HepG2 (cell line): Measurements from ENCODE around the gene CCNB2. TPM values are rescaled to one million over a fixed set of nuclear protein-coding genes. Genes with fewer than 3 reads are reported as not detected.

Source experiments
- ATAC-seq: fragments of 200-7000 bp; cut with Tn5 transposase; 3 replicates; pipeline ENCODE4 v1.9.1; 2020; ENCODE audit warnings: mild to moderate bottlenecking, moderate library complexity
- BruUV-seq: library from RNA; stranded (reverse); fragments of 400-500 nt; replicated peaks from 2 replicates; lab custom pipeline; 2021; lab: Mats Ljungman, UMichigan
- CTCF ChIA-PET: fragments of 300-600 bp; formaldehyde crosslinking; extraction: SDS; loops from one replicate; lab custom pipeline; 2021; ENCODE audit warnings: low total read pairs, inconsistent platforms, low intra/inter-chr PET ratio; lab: Yijun Ruan, JAX
- POLR2A ChIA-PET: fragments of 350-600 bp; sonication (Branson Sonifier 250); formaldehyde crosslinking; loops from one replicate; lab custom pipeline; 2020; ENCODE audit warnings: antibody characterized with exemption, inconsistent platforms; lab: Yijun Ruan, JAX
- DNase-seq: peaks from one replicate; pipeline ENCODE4 v3.0.0-alpha.2; 2015; ENCODE audit warnings: low spot score
- FAIRE-seq: peaks from 3 replicates; lab custom pipeline; 2011; peaks lifted over from hg19 to GRCh38; lab: Jason Lieb, UNC
- H2AFZ ChIP-seq: one replicate; pipeline ENCODE4 v1.6.1; 2011; ENCODE audit warnings: low read length, inconsistent platforms
- H3K27ac ChIP-seq: fragments of 300-600 bp; 3 replicates; pipeline ENCODE4 v1.8.0; 2011; ENCODE audit warnings: mixed run types, mild to moderate bottlenecking, mixed read lengths, low read length, inconsistent platforms; ENCODE audit not compliant: insufficient read depth; ENCODE audit errors: extremely low read length
- H3K27me3 ChIP-seq, 2 experiments: fragments of 200-600 bp in 1 of 2; 2 replicates in 1 of 2; 3 replicates in 1 of 2; pipeline versions ENCODE4 v1.6.0 to v1.8.0; 2011; ENCODE audit warnings: low read length in 2 of 2, mild to moderate bottlenecking in 2 of 2, moderate library complexity in 2 of 2, inconsistent platforms in 1 of 2; ENCODE audit not compliant: insufficient read depth in 2 of 2, control insufficient read depth in 1 of 2
- H3K36me3 ChIP-seq, 2 experiments: fragments of 200-600 bp in 1 of 2; replicated peaks in 1 of 2; 2 replicates in 1 of 2; 3 replicates in 1 of 2; pipeline versions ENCODE4 v1.5.1 to v1.8.0; 2011; ENCODE audit warnings: low read length in 2 of 2, inconsistent platforms in 1 of 2; ENCODE audit not compliant: insufficient read depth in 2 of 2, control insufficient read depth in 1 of 2
- H3K4me1 ChIP-seq: 2 replicates; pipeline ENCODE4 v1.5.1; 2012; ENCODE audit warnings: low read length, inconsistent platforms; ENCODE audit not compliant: insufficient read depth
- H3K4me2 ChIP-seq: 2 replicates; pipeline ENCODE4 v1.6.0; 2011; ENCODE audit warnings: low read depth, low read length, inconsistent platforms
- H3K4me3 ChIP-seq, 3 experiments: fragments of 200-600 bp in 1 of 3; sonication (generic), shearing (Covaris generic) in 1 of 3; replicated peaks in 1 of 3; 2 replicates each; pipeline ENCODE4 v1.5.1; 2011 to 2016; ENCODE audit warnings: low read length in 3 of 3, inconsistent platforms in 2 of 3, low read depth in 2 of 3, mild to moderate bottlenecking in 2 of 3, control low read depth in 1 of 3, mixed read lengths in 1 of 3; ENCODE audit not compliant: insufficient read depth in 1 of 3
- H3K79me2 ChIP-seq: one replicate; pipeline ENCODE4 v1.6.1; 2011; ENCODE audit warnings: low read length, inconsistent platforms; ENCODE audit not compliant: insufficient read depth
- H3K9ac ChIP-seq: 2 replicates; pipeline ENCODE4 v1.6.0; 2011; ENCODE audit warnings: mild to moderate bottlenecking, low read depth, low read length, inconsistent platforms; ENCODE audit not compliant: insufficient read depth
- H3K9me3 ChIP-seq: 2 replicates; pipeline ENCODE4 v1.5.1; 2012; ENCODE audit warnings: mild to moderate bottlenecking, low read length
- H4K20me1 ChIP-seq: 2 replicates; pipeline ENCODE4 v1.6.0; 2011; ENCODE audit warnings: inconsistent platforms, mild to moderate bottlenecking, low read length, moderate library complexity; ENCODE audit not compliant: insufficient read depth
- EZH2 ChIP-seq: conservative IDR thresholded peaks from 2 replicates; pipeline ENCODE4 v1.6.1; 2012; ENCODE audit warnings: mild to moderate bottlenecking, low read depth, low read length, moderate library complexity
- KLF11 ChIP-seq: IDR thresholded peaks from 2 replicates; pipeline ENCODE4 v1.6.1; 2016; ENCODE audit warnings: missing compliant biosample characterization
- PITX1 ChIP-seq: sonication (generic); formaldehyde crosslinking; IDR thresholded peaks from 2 replicates; pipeline ENCODE4 v1.5.1; 2020; ENCODE audit warnings: mild to moderate bottlenecking, missing genetic modification reagents
- RFX3 ChIP-seq: IDR thresholded peaks from 2 replicates; pipeline ENCODE4 v1.6.1; 2016; ENCODE audit warnings: missing biosample characterization, missing genetic modification reagents
- SAP130 ChIP-seq: IDR thresholded peaks from 2 replicates; pipeline ENCODE4 v1.6.1; 2016; ENCODE audit warnings: low read depth
- SP4 ChIP-seq: sonication (generic); formaldehyde crosslinking; IDR thresholded peaks from 2 replicates; pipeline ENCODE4 v1.8.1; 2023; ENCODE audit warnings: mild to moderate bottlenecking, missing genetic modification reagents
- ZBTB38 ChIP-seq: sonication (generic); formaldehyde crosslinking; IDR thresholded peaks from 2 replicates; pipeline ENCODE4 v1.5.1; 2020; ENCODE audit warnings: mild to moderate bottlenecking, missing genetic modification reagents
- WGBS: methylation state at CpG from one replicate; pipeline ENCODE4 v1.1.6; 2017; ENCODE audit warnings: low lambda C conversion rate; 5-methylcytosine and 5-hydroxymethylcytosine counted together
- in situ Hi-C: cut with HindIII; loops from 2 replicates; pipeline ENCODE4 v1.10.0; 2017; ENCODE audit warnings: low pct_unique_long_range_greater_than_20kb; ENCODE audit not compliant: extremely low pct_ligation_motif_present
- intact Hi-C: fragments of 100-400 bp; cut with micrococcal nuclease; formaldehyde crosslinking; loops from one replicate; pipeline ENCODE4 v1.10.0; 2022; ENCODE audit not compliant: unreplicated experiment
- polyA plus RNA-seq, 8 experiments: library from polyadenylated mRNA; depleted of rRNA in 3 of 8; stranded (reverse) in 7 of 8; unstranded in 1 of 8; fragments of >200 nt; fragmentation: Illumina TruSeq in 4 of 8; extraction: Trizol in 4 of 8; gene quantifications; 2 replicates each; pipeline versions ENCODE4 v1.2.1 to v1.2.3, GENCODE V29; 2011 to 2016; ENCODE audit warnings: low read depth in 4 of 8, missing spikeins in 1 of 8, mixed read lengths in 1 of 8; ENCODE audit not compliant: insufficient read depth in 1 of 8
- total RNA-seq, 5 experiments: library from RNA; depleted of rRNA; stranded (reverse); fragments of >200 nt; fragmentation: Illumina TruSeq; extraction: Trizol; gene quantifications; 2 replicates each; pipeline ENCODE4 v1.2.3, GENCODE V29; 2016; ENCODE audit warnings: low read depth in 1 of 5
- TF ChIP-seq, protein P1 (sequence below): sonication (generic); formaldehyde crosslinking; IDR thresholded peaks from 2 replicates; pipeline ENCODE4 v1.5.1; 2020; ENCODE audit warnings: mild to moderate bottlenecking, missing genetic modification reagents, moderate library complexity

Gene CCNB2
- total and polyA plus RNA-seq, 2 of the 13 experiments (the other 11 are each of a cell fraction or from before 2014, with no cell fraction given) = 43.5 to 80.9 TPM

DNA sequence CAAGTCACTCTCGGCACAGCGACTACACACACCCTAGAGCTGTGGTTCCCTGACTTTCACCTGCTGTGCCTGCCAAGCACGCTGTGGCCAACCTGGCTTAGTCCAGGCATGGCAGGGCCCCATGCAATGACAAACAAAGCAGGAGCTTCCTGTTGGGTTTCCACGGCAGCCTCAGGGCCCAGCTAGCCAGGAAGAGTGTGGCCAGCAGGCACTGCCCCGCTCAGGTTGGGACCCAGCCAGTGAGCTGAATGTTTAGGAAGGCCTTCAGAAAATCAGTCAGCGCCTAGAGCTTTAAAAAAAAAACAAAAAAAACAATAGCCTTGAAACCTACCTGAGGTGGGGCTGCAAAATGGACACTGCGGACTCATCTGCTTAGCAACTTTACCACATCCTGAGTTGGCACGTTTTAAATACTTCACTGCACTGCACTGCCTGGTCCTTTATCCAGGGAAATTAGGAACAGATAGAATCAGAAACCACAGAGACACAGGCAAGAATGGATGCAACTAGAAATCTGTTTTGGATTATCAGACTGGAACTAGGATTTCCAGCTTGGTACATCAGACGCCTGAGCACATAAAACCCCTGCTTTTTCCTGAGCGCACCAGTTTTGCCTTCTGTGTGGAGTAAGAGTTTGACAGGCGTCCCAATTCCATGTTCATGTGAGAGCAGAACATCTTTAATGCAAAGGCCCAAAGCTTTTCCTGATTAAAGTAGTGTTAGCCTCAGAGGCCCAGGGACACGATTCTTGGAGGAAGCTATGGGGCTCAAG, 65.5 kb downstream of the CCNB2 start:
- H3K36me3 ChIP-seq = peaks cover 6 to 9% of the 10 kb centered on the region in 2 experiments; a peak in 3 of 5 replicates
- H3K4me3 ChIP-seq = no peak overlapping the region
- H3K9ac ChIP-seq = no peak overlapping the region
- POLR2A ChIA-PET = interaction anchor here (0.7 kb wide), 1 partner anchor 183 kb away, joined by 3 read pairs; no protein-coding TSS in a partner anchor
- H3K27me3 ChIP-seq = no peaks in the 10 kb centered on the region
- FAIRE-seq (no peak), ATAC-seq (peak; percentile 56), DNase-seq (peak; percentile 16)
- CTCF ChIA-PET = no interaction called here
- no peak overlapping the region for H3K4me2 ChIP-seq
- in situ Hi-C loops (no loop called here), intact Hi-C loops (no loop called here)
- no TSS peak for BruUV-seq
- no peaks in the 10 kb centered on the region for H4K20me1 ChIP-seq
- TF ChIP-seq EZH2 = no peak
- TF ChIP-seq KLF11 (CRISPR knock-in tag) = no peak
- TF ChIP-seq, protein P1, sequence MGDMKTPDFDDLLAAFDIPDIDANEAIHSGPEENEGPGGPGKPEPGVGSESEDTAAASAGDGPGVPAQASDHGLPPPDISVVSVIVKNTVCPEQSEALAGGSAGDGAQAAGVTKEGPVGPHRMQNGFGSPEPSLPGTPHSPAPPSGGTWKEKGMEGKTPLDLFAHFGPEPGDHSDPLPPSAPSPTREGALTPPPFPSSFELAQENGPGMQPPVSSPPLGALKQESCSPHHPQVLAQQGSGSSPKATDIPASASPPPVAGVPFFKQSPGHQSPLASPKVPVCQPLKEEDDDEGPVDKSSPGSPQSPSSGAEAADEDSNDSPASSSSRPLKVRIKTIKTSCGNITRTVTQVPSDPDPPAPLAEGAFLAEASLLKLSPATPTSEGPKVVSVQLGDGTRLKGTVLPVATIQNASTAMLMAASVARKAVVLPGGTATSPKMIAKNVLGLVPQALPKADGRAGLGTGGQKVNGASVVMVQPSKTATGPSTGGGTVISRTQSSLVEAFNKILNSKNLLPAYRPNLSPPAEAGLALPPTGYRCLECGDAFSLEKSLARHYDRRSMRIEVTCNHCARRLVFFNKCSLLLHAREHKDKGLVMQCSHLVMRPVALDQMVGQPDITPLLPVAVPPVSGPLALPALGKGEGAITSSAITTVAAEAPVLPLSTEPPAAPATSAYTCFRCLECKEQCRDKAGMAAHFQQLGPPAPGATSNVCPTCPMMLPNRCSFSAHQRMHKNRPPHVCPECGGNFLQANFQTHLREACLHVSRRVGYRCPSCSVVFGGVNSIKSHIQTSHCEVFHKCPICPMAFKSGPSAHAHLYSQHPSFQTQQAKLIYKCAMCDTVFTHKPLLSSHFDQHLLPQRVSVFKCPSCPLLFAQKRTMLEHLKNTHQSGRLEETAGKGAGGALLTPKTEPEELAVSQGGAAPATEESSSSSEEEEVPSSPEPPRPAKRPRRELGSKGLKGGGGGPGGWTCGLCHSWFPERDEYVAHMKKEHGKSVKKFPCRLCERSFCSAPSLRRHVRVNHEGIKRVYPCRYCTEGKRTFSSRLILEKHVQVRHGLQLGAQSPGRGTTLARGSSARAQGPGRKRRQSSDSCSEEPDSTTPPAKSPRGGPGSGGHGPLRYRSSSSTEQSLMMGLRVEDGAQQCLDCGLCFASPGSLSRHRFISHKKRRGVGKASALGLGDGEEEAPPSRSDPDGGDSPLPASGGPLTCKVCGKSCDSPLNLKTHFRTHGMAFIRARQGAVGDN = peak; percentile 77
- peak; percentile 46; the same call in 1 of the 2 replicates for TF ChIP-seq ZBTB38
- 0 out of 2 replicates have a peak, but pooled peaks have one; percentile 31 for TF ChIP-seq RFX3 (CRISPR knock-in tag)
- TF ChIP-seq SP4 = no peak
- 0 out of 2 replicates have a peak, but pooled peaks have one; percentile 18 for TF ChIP-seq SAP130 (CRISPR knock-in tag)
- TF ChIP-seq PITX1 (CRISPR knock-in tag) = 0 out of 2 replicates have a peak, but pooled peaks have one; percentile 18
- 91% methylated on average over 11 of the region's 12 CpGs for WGBS
- H2AFZ ChIP-seq = no peak overlapping the region
- H3K27ac ChIP-seq = peak overlapping the region; percentile 4
- H3K4me1 ChIP-seq = peaks cover 47% of the 10 kb centered on the region
- H3K9me3 ChIP-seq = no peaks in the 10 kb centered on the region
- no peaks in the 10 kb centered on the region for H3K79me2 ChIP-seq
